ENCODE data around the gene KDM8. TPM values are rescaled to one million over a fixed set of nuclear protein-coding genes. Genes with fewer than 3 reads are reported as not detected.

The KDM8 gene
- total and polyA plus RNA-seq, 4 donors = 4.6 to 198 (median 97.7) TPM

- no peak overlapping the region for H3K9ac ChIP-seq (ENCODE audit: low read depth in 1 of 2, low read length in 2 of 2)
- peaks cover 0 to 6% (median 4%) of the 10 kb centered on the region in 4 donors for H3K4me1 ChIP-seq (ENCODE audit: control insufficient read depth in 4 of 4, insufficient read depth in 4 of 4, low read length in 3 of 4)
- 83% methylated on average over 13 of the region's 13 CpGs for WGBS
Observed at GRCh38 chr16:27232901-27233625, 29.7 kb downstream of the KDM8 start.

DNA sequence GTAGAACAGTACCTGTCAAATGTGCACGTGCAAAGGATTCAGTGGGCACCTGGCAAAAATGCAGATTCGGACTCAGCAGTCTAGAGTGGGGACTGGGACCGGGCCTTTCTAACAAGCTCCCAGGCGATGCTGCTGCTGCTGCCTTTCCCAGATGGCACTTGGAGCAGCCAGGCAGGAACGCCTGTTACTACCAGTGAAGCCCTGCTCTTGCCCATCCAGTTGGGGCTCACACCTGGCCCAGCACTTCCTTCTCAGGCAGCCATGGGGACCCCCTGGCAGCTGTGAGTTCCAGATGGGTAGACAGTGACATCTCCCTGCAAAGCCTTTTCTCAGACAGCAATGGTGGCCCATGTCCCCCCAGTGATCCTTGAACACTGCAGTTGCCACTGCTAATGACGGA, 30.4 kb downstream of the KDM8 start:
- no peak for TF ChIP-seq TAF1 (conservative IDR thresholded peaks at IDR 0.05)
- Histone ChIP-seq H3K9me3 (ENCODE audit: control insufficient read depth in 4 of 4, low read length in 3 of 4) (no peaks in the 10 kb centered on the region), H3K9ac (ENCODE audit: low read depth in 1 of 2, low read length in 2 of 2) (no peak overlapping the region), H3K4me3 (ENCODE audit: low read depth in 1 of 3, low read length in 3 of 3) (no peak overlapping the region), H3K27me3 (ENCODE audit: control insufficient read depth in 4 of 4, insufficient read depth in 4 of 4, low read length in 3 of 4) (no peaks in the 10 kb centered on the region), H3K36me3 (ENCODE audit: control insufficient read depth in 4 of 4, insufficient read depth in 3 of 4, low read depth in 1 of 4, low read length in 3 of 4) (peaks cover 0 to 10% (median 4%) of the 10 kb centered on the region in 4 donors), H3K27ac (ENCODE audit: low read depth in 1 of 2, low read length in 2 of 2) (no peak overlapping the region), H3K4me1 (ENCODE audit: control insufficient read depth in 4 of 4, insufficient read depth in 4 of 4, low read length in 3 of 4) (peaks cover 0 to 6% (median 4%) of the 10 kb centered on the region in 4 donors)
- WGBS = 95% methylated on average over 6 of the region's 6 CpGs
- DNase-seq (ENCODE audit: low spot score) = no peak

More at GRCh38 chr16:27232901-27233625, 29.7 kb downstream of the KDM8 start:
- Histone ChIP-seq H3K9me3 (ENCODE audit: control insufficient read depth in 4 of 4, low read length in 3 of 4) (no peaks in the 10 kb centered on the region), H3K36me3 (ENCODE audit: control insufficient read depth in 4 of 4, insufficient read depth in 3 of 4, low read depth in 1 of 4, low read length in 3 of 4) (peaks cover 0 to 10% (median 4%) of the 10 kb centered on the region in 4 donors), H3K27me3 (ENCODE audit: control insufficient read depth in 4 of 4, insufficient read depth in 4 of 4, low read length in 3 of 4) (no peaks in the 10 kb centered on the region), H3K27ac (ENCODE audit: low read depth in 1 of 2, low read length in 2 of 2) (no peak overlapping the region), H3K4me3 (ENCODE audit: low read depth in 1 of 3, low read length in 3 of 3) (no peak overlapping the region)
- TF ChIP-seq REST (IDR thresholded peaks at IDR 0.05) (no peak), HNF4G (IDR thresholded peaks at IDR 0.05) (no peak), RAD21 (IDR thresholded peaks at IDR 0.05) (no peak), RXRA (IDR thresholded peaks at IDR 0.05) (no peak), NR2F2 (IDR thresholded peaks at IDR 0.05) (no peak), SP1 (IDR thresholded peaks at IDR 0.05) (no peak), GABPA (IDR thresholded peaks at IDR 0.05 in 1 of 2, conservative IDR thresholded peaks at IDR 0.05 in 1 of 2) (no peak)
- DNase-seq (ENCODE audit: low spot score) = no peak

DNA sequence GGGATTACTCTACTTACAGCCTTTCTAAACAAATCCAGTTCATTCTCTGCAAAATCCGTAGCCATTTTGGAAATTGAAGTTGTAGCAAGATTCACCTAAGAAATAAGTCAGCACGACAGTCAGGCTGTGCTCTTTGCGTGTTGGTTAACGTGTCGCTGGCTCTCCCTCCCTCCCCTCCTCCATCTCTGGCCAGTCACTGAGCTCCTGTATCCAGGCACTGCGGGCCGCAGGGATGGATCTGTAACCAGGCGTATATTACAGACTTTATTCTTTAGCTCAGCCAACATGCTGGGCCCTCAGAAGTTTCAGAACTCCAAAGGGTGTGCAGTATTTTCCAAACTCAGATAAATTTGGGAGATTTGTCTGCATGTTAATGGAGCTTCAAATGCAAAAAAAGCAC, 30.8 kb downstream of the KDM8 start:
- 85% methylated on average over 8 of the region's 8 CpGs for WGBS
- peaks cover 0 to 10% (median 4%) of the 10 kb centered on the region in 4 donors for H3K36me3 ChIP-seq (ENCODE audit: control insufficient read depth in 4 of 4, insufficient read depth in 3 of 4, low read depth in 1 of 4, low read length in 3 of 4)
- H3K4me3 ChIP-seq (ENCODE audit: low read depth in 1 of 3, low read length in 3 of 3) = no peak overlapping the region
- no peak for DNase-seq (ENCODE audit: low spot score)
- no peaks in the 10 kb centered on the region for H3K9me3 ChIP-seq (ENCODE audit: control insufficient read depth in 4 of 4, low read length in 3 of 4)
- H3K4me1 ChIP-seq (ENCODE audit: control insufficient read depth in 4 of 4, insufficient read depth in 4 of 4, low read length in 3 of 4) = peaks cover 0 to 6% (median 4%) of the 10 kb centered on the region in 4 donors
- no peak overlapping the region for H3K27ac ChIP-seq (ENCODE audit: low read depth in 1 of 2, low read length in 2 of 2)
- no peak for TF ChIP-seq FOXA2 (IDR thresholded peaks at IDR 0.05)
- no peak for TF ChIP-seq FOXA1 (IDR thresholded peaks at IDR 0.05)
- TF ChIP-seq YY1 (IDR thresholded peaks at IDR 0.05) = no peak
- no peak for TF ChIP-seq HNF4G (IDR thresholded peaks at IDR 0.05)
- no peak for TF ChIP-seq EGR1 (IDR thresholded peaks at IDR 0.05; ENCODE audit: low read depth in 2 of 2)
- TF ChIP-seq CTCF (IDR thresholded peaks at IDR 0.05; ENCODE audit: low read depth, low read length, missing input control) = no peak
- TF ChIP-seq REST (IDR thresholded peaks at IDR 0.05) = no peak
- no peak for TF ChIP-seq TAF1 (conservative IDR thresholded peaks at IDR 0.05)
- TF ChIP-seq RXRA (IDR thresholded peaks at IDR 0.05) = no peak
- TF ChIP-seq SP1 (IDR thresholded peaks at IDR 0.05) = no peak
- TF ChIP-seq, protein P1, sequence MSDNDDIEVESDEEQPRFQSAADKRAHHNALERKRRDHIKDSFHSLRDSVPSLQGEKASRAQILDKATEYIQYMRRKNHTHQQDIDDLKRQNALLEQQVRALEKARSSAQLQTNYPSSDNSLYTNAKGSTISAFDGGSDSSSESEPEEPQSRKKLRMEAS (IDR thresholded peaks at IDR 0.05) = no peak
- no peak for TF ChIP-seq JUND (IDR thresholded peaks at IDR 0.05)
- peak overlapping the region in 1 of 2 donors; percentile 24 for H3K9ac ChIP-seq (ENCODE audit: low read depth in 1 of 2, low read length in 2 of 2)
- H3K27me3 ChIP-seq (ENCODE audit: control insufficient read depth in 4 of 4, insufficient read depth in 4 of 4, low read length in 3 of 4) = no peaks in the 10 kb centered on the region
